Measurements from ENCODE around the gene TAS1R3. TPM values are rescaled to one million over a fixed set of nuclear protein-coding genes. Genes with fewer than 3 reads are reported as not detected.

The TAS1R3 gene
- total RNA-seq, 1 experiment from 2014 or later: 0.07 TPM

GRCh38 chr1:1318777-1319645, 12.1 kb upstream of the TAS1R3 start:
- no peak for DNase-seq (ENCODE audit: low read depth, low spot score)
- no peaks in the 10 kb centered on the region for H3K9me2 ChIP-seq (ENCODE audit: insufficient read depth)
- H3K27ac ChIP-seq (ENCODE audit: low read depth, low read length): peak overlapping the region; percentile 47
- no peak overlapping the region for H3K4me3 ChIP-seq (replicated peaks in 1 of 2; ENCODE audit: low read depth in 1 of 2, low read length in 2 of 2)
- H3K79me2 ChIP-seq (ENCODE audit: insufficient read depth, low read length): peaks cover 90% of the 10 kb centered on the region
- no peaks in the 10 kb centered on the region for H3K27me3 ChIP-seq (ENCODE audit: insufficient read depth, low read length)
- ChIA-PET RAD21 (ENCODE audit: low non-redundant PET in 1 of 2, low total read pairs in 2 of 2, uncharacterized antibody in 2 of 2, unreplicated experiment in 2 of 2) (no interaction called here), POLR2A (interaction anchor here (1.3 kb wide), 2 partner anchors 9 to 19 kb away, joined by 3 to 4 read pairs; no protein-coding TSS in a partner anchor), CTCF (no interaction called here)
- no peak overlapping the region for H2AFZ ChIP-seq (ENCODE audit: low read depth, low read length, poor library complexity, severe bottlenecking)
- H3K4me2 ChIP-seq (ENCODE audit: low read length): peak overlapping the region; percentile 60
- no peaks in the 10 kb centered on the region for H3K9me3 ChIP-seq (ENCODE audit: control insufficient read depth in 1 of 2, insufficient read depth in 1 of 2, low read depth in 1 of 2, low read length in 2 of 2)
- peak overlapping the region; percentile 15 for H3K9ac ChIP-seq (ENCODE audit: low read length)
- intact Hi-C loops (cut with micrococcal nuclease): no loop called here
- peaks cover 27 to 54% of the 10 kb centered on the region in 2 experiments for H3K4me1 ChIP-seq (ENCODE audit: control insufficient read depth in 1 of 2, insufficient read depth in 2 of 2, low read length in 2 of 2)
- no peak for TF ChIP-seq SRF (IDR thresholded peaks at IDR 0.05; ENCODE audit: low read depth)
- no peak for TF ChIP-seq CBX3 (IDR thresholded peaks at IDR 0.05; ENCODE audit: low read depth)
- no peak for ATAC-seq
- peaks cover 10% of the 10 kb centered on the region; the same call in 1 of the 2 replicates for H4K20me1 ChIP-seq (ENCODE audit: insufficient read depth)
- BruUV-seq (replicated peaks): no TSS peak
- H3K36me3 ChIP-seq (ENCODE audit: control insufficient read depth in 1 of 2, insufficient read depth in 2 of 2, low read length in 2 of 2): peaks cover 9 to 25% of the 10 kb centered on the region in 2 experiments; a peak in 2 of 4 replicates

GRCh38 chr1:1319646-1319941, 11.5 kb upstream of the TAS1R3 start:
- Histone ChIP-seq H3K36me3 (ENCODE audit: control insufficient read depth in 1 of 2, insufficient read depth in 2 of 2, low read length in 2 of 2) (peaks cover 9 to 21% of the 10 kb centered on the region in 2 experiments; a peak in 2 of 4 replicates), H3K4me1 (ENCODE audit: control insufficient read depth in 1 of 2, insufficient read depth in 2 of 2, low read length in 2 of 2) (peaks cover 27 to 54% of the 10 kb centered on the region in 2 experiments), H3K9me2 (ENCODE audit: insufficient read depth) (no peaks in the 10 kb centered on the region), H3K27ac (ENCODE audit: low read depth, low read length) (peak overlapping the region; percentile 47), H3K27me3 (ENCODE audit: insufficient read depth, low read length) (no peaks in the 10 kb centered on the region), H3K4me2 (ENCODE audit: low read length) (no peak overlapping the region), H4K20me1 (ENCODE audit: insufficient read depth) (peaks cover 10% of the 10 kb centered on the region; the same call in 1 of the 2 replicates), H3K79me2 (ENCODE audit: insufficient read depth, low read length) (peaks cover 88% of the 10 kb centered on the region), H3K4me3 (replicated peaks in 1 of 2; ENCODE audit: low read depth in 1 of 2, low read length in 2 of 2) (no peak overlapping the region), H3K9ac (ENCODE audit: low read length) (no peak overlapping the region), H3K9me3 (ENCODE audit: control insufficient read depth in 1 of 2, insufficient read depth in 1 of 2, low read depth in 1 of 2, low read length in 2 of 2) (no peaks in the 10 kb centered on the region), H2AFZ (ENCODE audit: low read depth, low read length, poor library complexity, severe bottlenecking) (no peak overlapping the region)
- RAD21 ChIA-PET (ENCODE audit: low non-redundant PET in 1 of 2, low total read pairs in 2 of 2, uncharacterized antibody in 2 of 2, unreplicated experiment in 2 of 2): no interaction called here
- TF ChIP-seq REST (IDR thresholded peaks at IDR 0.05; ENCODE audit: low read depth) (no peak), CTCF (IDR thresholded peaks at IDR 0.05 in 2 of 3, conservative IDR thresholded peaks at IDR 0.05 in 1 of 3; ENCODE audit: borderline replicate concordance in 1 of 3, insufficient read depth in 1 of 3, low read depth in 2 of 3, low read length in 2 of 3) (no peak), MAX (IDR thresholded peaks at IDR 0.05) (no peak), EZH2 (IDR thresholded peaks at IDR 0.05) (no peak), TCF7L2 (IDR thresholded peaks at IDR 0.05; ENCODE audit: borderline replicate concordance, extremely low read depth, insufficient read depth, insufficient read length) (no peak), JUND (IDR thresholded peaks at IDR 0.05) (no peak), YY1 (IDR thresholded peaks at IDR 0.05; ENCODE audit: extremely low read depth, insufficient replicate concordance, low read depth, low read length) (no peak)
- DNase-seq (ENCODE audit: low read depth, low spot score) (no peak), ATAC-seq (no peak)
- POLR2A ChIA-PET: no interaction called here
- CTCF ChIA-PET: no interaction called here
- no TSS peak for BruUV-seq (replicated peaks)
- intact Hi-C loops (cut with micrococcal nuclease): no loop called here

Measured in HCT116 (cell line).